ENCODE measurements around the gene FHIP1A.

GRCh38 chr4:151437505-151437904, 28.5 kb downstream of the FHIP1A start:
- TF ChIP-seq ZNF333 (CRISPR knock-in tag; IDR thresholded peaks at IDR 0.05; ENCODE audit: borderline replicate concordance) (no peak), USF2 (IDR thresholded peaks at IDR 0.05; ENCODE audit: low read depth, low read length) (no peak), USF2 (CRISPR knock-in tag; IDR thresholded peaks at IDR 0.05; ENCODE audit: borderline replicate concordance) (no peak), ZNF639 (CRISPR knock-in tag; conservative IDR thresholded peaks at IDR 0.05) (no peak), CTCF (CRISPR knock-in tag; IDR thresholded peaks at IDR 0.05) (no peak), ZNF263 (CRISPR knock-in tag; IDR thresholded peaks at IDR 0.05) (no peak), CAMTA2 (CRISPR knock-in tag; IDR thresholded peaks at IDR 0.05; ENCODE audit: borderline replicate concordance) (no peak), ASH2L (IDR thresholded peaks at IDR 0.05; ENCODE audit: insufficient read length, low read depth, low read length) (no peak), PCBP2 (optimal IDR thresholded peaks at IDR 0.05; ENCODE audit: low read depth, low read length, poor library complexity, severe bottlenecking) (no peak), ATF3 (CRISPR knock-in tag; IDR thresholded peaks at IDR 0.05) (no peak)

All from HepG2 (cell line).